Measurements from ENCODE around the gene UBE2V1.

DNA sequence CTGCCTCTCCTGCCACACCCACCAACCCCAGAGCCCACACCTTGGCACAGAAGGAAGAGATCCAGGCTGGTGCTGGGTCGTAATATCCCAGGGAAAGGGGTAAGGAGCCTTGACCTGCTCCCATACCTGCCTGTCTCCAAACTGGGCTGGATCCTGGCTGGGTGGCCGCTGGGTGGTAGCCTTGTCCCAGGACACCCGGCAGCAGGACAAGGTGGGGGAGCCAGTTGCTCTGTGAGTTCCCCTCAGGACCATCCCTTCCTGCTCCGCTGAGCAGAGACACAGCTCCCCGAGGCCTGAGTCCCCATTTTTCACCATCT is 58.8 kb downstream of the UBE2V1 start:
- no peak for TF ChIP-seq GATA2 (IDR thresholded peaks at IDR 0.05; ENCODE audit: low read depth, low read length)
- TF ChIP-seq GATA3 (IDR thresholded peaks at IDR 0.05; ENCODE audit: low read depth, low read length): no peak

Measured in SH-SY5Y (cell line).